Endothelial cell of umbilical vein (primary cell): Measurements from ENCODE around the gene FKBP2. TPM values are rescaled to one million over a fixed set of nuclear protein-coding genes. Genes with fewer than 3 reads are reported as not detected.

Experiments
- BruUV-seq: library from RNA; stranded (reverse); fragments of 400-500 nt; replicated peaks from 2 replicates; lab custom pipeline; 2021; lab: Mats Ljungman, UMichigan
- CTCF ChIA-PET: fragments of 300-600, 350-600 bp; sonication (Branson Sonifier 250); formaldehyde crosslinking; loops from one replicate; lab custom pipeline; 2021; ENCODE audit warnings: antibody characterized with exemption, inconsistent platforms; lab: Charles Lee
- POLR2A ChIA-PET: fragments of 300-600, 350-600 bp; sonication (Branson Sonifier 250); formaldehyde crosslinking; loops from one replicate; lab custom pipeline; 2021; ENCODE audit warnings: antibody characterized with exemption, inconsistent platforms; lab: Charles Lee
- DNase-seq: peaks from one replicate; pipeline ENCODE4 v3.0.0-alpha.2; 2011; ENCODE audit warnings: low read depth, low spot score
- FAIRE-seq: peaks from 2 replicates; lab custom pipeline; 2011; peaks lifted over from hg19 to GRCh38; lab: Jason Lieb, UNC
- H2AFZ ChIP-seq: 2 replicates; pipeline ENCODE4 v1.6.0; 2012; ENCODE audit warnings: low read depth, low read length, control low read depth, inconsistent platforms
- H3K27ac ChIP-seq: 2 replicates; pipeline ENCODE4 v1.5.1; 2011; ENCODE audit warnings: low read depth, mild to moderate bottlenecking, control low read depth, low read length, moderate library complexity; ENCODE audit not compliant: insufficient read depth
- H3K27me3 ChIP-seq, 2 experiments: 2 replicates each; pipeline versions ENCODE4 v1.6.0 to v1.6.1; 2011; ENCODE audit warnings: low read length in 2 of 2, mixed read lengths in 1 of 2; ENCODE audit not compliant: control insufficient read depth in 2 of 2, insufficient read depth in 2 of 2
- H3K36me3 ChIP-seq, 2 experiments: 2 replicates in 1 of 2; 3 replicates in 1 of 2; pipeline ENCODE4 v1.5.1; 2011; ENCODE audit warnings: low read length in 2 of 2, mild to moderate bottlenecking in 1 of 2, moderate library complexity in 1 of 2; ENCODE audit not compliant: control insufficient read depth in 2 of 2, insufficient read depth in 2 of 2; ENCODE audit errors: extremely low read depth in 1 of 2
- H3K4me1 ChIP-seq: 3 replicates; pipeline ENCODE4 v1.5.1; 2011; ENCODE audit warnings: mild to moderate bottlenecking, low read length; ENCODE audit not compliant: control insufficient read depth, insufficient read depth; ENCODE audit errors: extremely low read depth
- H3K4me2 ChIP-seq: 2 replicates; pipeline ENCODE4 v1.6.1; 2011; ENCODE audit warnings: low read length, control low read depth, mixed read lengths; ENCODE audit not compliant: insufficient read depth
- H3K4me3 ChIP-seq, 3 experiments: fragments of 200-600 bp in 1 of 3; sonication (generic), shearing (Covaris generic) in 1 of 3; replicated peaks in 1 of 3; 2 replicates each; pipeline ENCODE4 v1.5.1; 2011 to 2016; ENCODE audit warnings: control low read depth in 3 of 3, low read length in 3 of 3, mild to moderate bottlenecking in 2 of 3, inconsistent platforms in 1 of 3, low read depth in 1 of 3, moderate library complexity in 1 of 3; ENCODE audit not compliant: insufficient read depth in 1 of 3
- H3K79me2 ChIP-seq: 2 replicates; pipeline ENCODE4 v1.6.0; 2012; ENCODE audit warnings: low read length, inconsistent platforms; ENCODE audit not compliant: control insufficient read depth, insufficient read depth
- H3K9ac ChIP-seq: replicated peaks from 2 replicates; pipeline ENCODE3; 2011; ENCODE audit warnings: low read length, control low read depth; ENCODE audit not compliant: insufficient read depth; ENCODE audit errors: extremely low read depth
- H3K9me1 ChIP-seq: replicated peaks from 3 replicates; pipeline ENCODE4 v1.6.0; 2011; ENCODE audit warnings: mild to moderate bottlenecking, low read length; ENCODE audit not compliant: control insufficient read depth, insufficient read depth; ENCODE audit errors: extremely low read depth
- H3K9me3 ChIP-seq: replicated peaks from 2 replicates; pipeline ENCODE4 v1.5.1; 2012; ENCODE audit warnings: low read length, inconsistent platforms; ENCODE audit not compliant: control insufficient read depth, insufficient read depth
- H4K20me1 ChIP-seq: replicated peaks from 2 replicates; pipeline ENCODE3; 2011; ENCODE audit warnings: mild to moderate bottlenecking, low read length; ENCODE audit not compliant: control insufficient read depth, insufficient read depth; ENCODE audit errors: extremely low read depth
- EZH2 ChIP-seq: IDR thresholded peaks from 2 replicates; pipeline ENCODE4 v1.6.1; 2012; ENCODE audit warnings: borderline replicate concordance, low read depth, mild to moderate bottlenecking, moderate library complexity, low read length, inconsistent platforms; ENCODE audit not compliant: severe bottlenecking
- FOS ChIP-seq: IDR thresholded peaks from 2 replicates; pipeline ENCODE4 v1.6.1; 2011; ENCODE audit warnings: mild to moderate bottlenecking, low read length, moderate library complexity, borderline replicate concordance; ENCODE audit not compliant: insufficient read depth
- GATA2 ChIP-seq: IDR thresholded peaks from 2 replicates; pipeline ENCODE4 v1.7.0; 2011; ENCODE audit warnings: low read depth, mild to moderate bottlenecking, moderate library complexity, mixed read lengths, low read length; ENCODE audit not compliant: insufficient read length, insufficient read depth
- JUN ChIP-seq: IDR thresholded peaks from 2 replicates; pipeline ENCODE4 v1.6.1; 2011; ENCODE audit warnings: borderline replicate concordance, low read depth; ENCODE audit not compliant: insufficient read length, insufficient read depth
- MAX ChIP-seq: IDR thresholded peaks from 2 replicates; pipeline ENCODE4 v1.6.1; 2011; ENCODE audit not compliant: insufficient read depth, insufficient read length
- MYC ChIP-seq: IDR thresholded peaks from one replicate; pipeline ENCODE4 v1.6.1; 2011; ENCODE audit warnings: mild to moderate bottlenecking, low read depth, low read length
- POLR2A ChIP-seq: IDR thresholded peaks from 2 replicates; pipeline ENCODE4 v1.6.1; 2012; ENCODE audit warnings: low read depth, mild to moderate bottlenecking, control low read depth, low read length
- POLR2AphosphoS5 ChIP-seq: IDR thresholded peaks from 2 replicates; pipeline ENCODE4 v1.6.1; 2012; ENCODE audit warnings: low read depth, mild to moderate bottlenecking, control low read depth, low read length, moderate library complexity; ENCODE audit not compliant: insufficient read depth
- dilution Hi-C: fragments of 300-500 bp; cut with MboI; formaldehyde crosslinking; loops from one replicate; pipeline ENCODE4 v1.15.0; 2019; ENCODE audit warnings: low sequenced_read_pairs; ENCODE audit not compliant: extremely low pct_ligation_motif_present
- intact Hi-C: fragments of 100-400 bp; cut with micrococcal nuclease; formaldehyde crosslinking; loops from one replicate; pipeline ENCODE4 v1.10.0; 2022
- polyA plus RNA-seq, 4 experiments: library from polyadenylated mRNA; depleted of rRNA in 3 of 4; stranded (reverse) in 3 of 4; unstranded in 1 of 4; fragments of >200 nt; gene quantifications; 2 replicates each; pipeline versions ENCODE4 v1.2.1 to v1.2.3, GENCODE V29; 2011 to 2012; ENCODE audit warnings: missing spikeins in 1 of 4
- total RNA-seq: library from RNA; stranded (reverse); gene quantifications from 2 replicates; pipeline ENCODE4 v1.2.3, GENCODE V29; 2021
- TF ChIP-seq, protein P1 (sequence below), 2 donors: IDR thresholded peaks; 1 replicate in 1 of 2; 2 replicates in 1 of 2; pipeline ENCODE4 v1.5.1; 2011; ENCODE audit warnings: low read length in 2 of 2, mild to moderate bottlenecking in 2 of 2, moderate library complexity in 2 of 2, control low read depth in 1 of 2, inconsistent platforms in 1 of 2, low read depth in 1 of 2; ENCODE audit not compliant: insufficient read depth in 1 of 2; ENCODE audit errors: extremely low read depth in 1 of 2

Gene FKBP2
- total and polyA plus RNA-seq, 2 donors (not counting 3 experiments of a cell fraction or from before 2014, with no cell fraction given) = 48.5 to 74.4 TPM

DNA sequence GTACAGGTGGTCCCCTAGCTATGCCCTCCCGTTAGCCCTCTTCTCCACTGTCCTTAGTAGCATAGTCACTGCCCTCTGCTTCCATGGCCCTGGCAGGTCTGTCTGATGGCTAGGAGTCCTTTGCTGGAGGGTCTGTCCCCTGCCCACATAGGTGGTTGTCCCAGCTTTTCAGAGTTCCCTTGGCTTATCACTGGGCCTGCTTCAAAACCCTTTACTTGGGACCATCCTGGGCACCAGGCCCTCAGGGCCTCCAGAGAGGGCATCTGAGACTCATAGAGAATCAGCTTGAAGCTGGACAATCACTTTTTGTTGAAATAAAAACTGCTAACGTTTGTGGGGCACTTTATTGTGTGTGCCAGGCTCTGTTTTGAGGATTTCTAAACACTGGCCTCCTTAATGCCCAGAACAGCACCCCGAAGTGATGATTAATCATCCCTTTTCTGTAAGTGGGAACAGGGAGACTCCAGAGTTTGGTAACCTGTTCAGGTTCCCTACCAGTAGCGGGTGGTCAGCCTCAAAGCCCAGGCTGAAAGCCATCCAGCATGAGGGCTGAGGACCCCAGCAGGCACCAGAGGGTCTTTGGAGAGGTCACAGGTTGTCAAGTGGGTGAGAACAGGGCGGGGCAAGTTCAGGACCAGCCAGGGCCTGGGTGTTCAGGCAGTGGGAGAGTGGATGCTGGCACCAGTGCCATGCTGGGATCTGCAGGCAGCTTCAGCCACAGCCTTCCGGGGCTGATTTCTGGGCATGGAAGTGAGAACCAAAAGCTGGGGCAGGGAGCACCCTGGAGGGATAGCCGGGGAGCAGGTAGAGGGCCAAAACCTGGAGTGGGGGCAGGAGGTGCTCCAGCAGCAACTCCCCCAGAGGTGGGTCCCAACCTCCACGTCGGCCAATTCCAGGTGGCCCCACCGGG is 49.7 kb downstream of the FKBP2 start:
- ChIA-PET POLR2A (no interaction called here), CTCF (interaction anchor here (1.1 to 4.5 kb wide), 3 partner anchors 11 to 86 kb away, joined by 4 to 23 read pairs (median 17); partner anchors contain the start of gene ESRRA)
- H3K27ac ChIP-seq = no peak overlapping the region
- BruUV-seq = no TSS peak
- no peak for TF ChIP-seq GATA2
- no peak for TF ChIP-seq POLR2A
- TF ChIP-seq POLR2AphosphoS5 = no peak
- TF ChIP-seq, protein P1, sequence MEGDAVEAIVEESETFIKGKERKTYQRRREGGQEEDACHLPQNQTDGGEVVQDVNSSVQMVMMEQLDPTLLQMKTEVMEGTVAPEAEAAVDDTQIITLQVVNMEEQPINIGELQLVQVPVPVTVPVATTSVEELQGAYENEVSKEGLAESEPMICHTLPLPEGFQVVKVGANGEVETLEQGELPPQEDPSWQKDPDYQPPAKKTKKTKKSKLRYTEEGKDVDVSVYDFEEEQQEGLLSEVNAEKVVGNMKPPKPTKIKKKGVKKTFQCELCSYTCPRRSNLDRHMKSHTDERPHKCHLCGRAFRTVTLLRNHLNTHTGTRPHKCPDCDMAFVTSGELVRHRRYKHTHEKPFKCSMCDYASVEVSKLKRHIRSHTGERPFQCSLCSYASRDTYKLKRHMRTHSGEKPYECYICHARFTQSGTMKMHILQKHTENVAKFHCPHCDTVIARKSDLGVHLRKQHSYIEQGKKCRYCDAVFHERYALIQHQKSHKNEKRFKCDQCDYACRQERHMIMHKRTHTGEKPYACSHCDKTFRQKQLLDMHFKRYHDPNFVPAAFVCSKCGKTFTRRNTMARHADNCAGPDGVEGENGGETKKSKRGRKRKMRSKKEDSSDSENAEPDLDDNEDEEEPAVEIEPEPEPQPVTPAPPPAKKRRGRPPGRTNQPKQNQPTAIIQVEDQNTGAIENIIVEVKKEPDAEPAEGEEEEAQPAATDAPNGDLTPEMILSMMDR (IDR thresholded peaks at IDR 0.05; ENCODE audit: extremely low read depth in 1 of 2, insufficient read depth in 1 of 2, low read depth in 1 of 2, low read length in 2 of 2) = no peak
- TF ChIP-seq FOS = no peak
- TF ChIP-seq EZH2 = no peak
- TF ChIP-seq MAX = no peak
- no peak for TF ChIP-seq JUN
- TF ChIP-seq MYC = no peak
- no peaks in the 10 kb centered on the region for H3K79me2 ChIP-seq
- H3K9me3 ChIP-seq = no peaks in the 10 kb centered on the region
- no peaks in the 10 kb centered on the region for H4K20me1 ChIP-seq
- intact Hi-C loops = no loop called here
- peaks cover 36 to 48% of the 10 kb centered on the region in 2 experiments for H3K27me3 ChIP-seq
- dilution Hi-C loops = no loop called here
- H3K4me2 ChIP-seq = no peak overlapping the region
- DNase-seq (no peak), FAIRE-seq (no peak)
- H3K9me1 ChIP-seq = no peaks in the 10 kb centered on the region
- no peak overlapping the region for H2AFZ ChIP-seq
- peaks cover 5% of the 10 kb centered on the region for H3K4me1 ChIP-seq
- no peaks in the 10 kb centered on the region for H3K36me3 ChIP-seq
- no peak overlapping the region for H3K9ac ChIP-seq
- no peak overlapping the region for H3K4me3 ChIP-seq
